OCI-M2 (cell line): ENCODE data around the gene IL9R.
"Not testable (repeated sequence)": the region's sequence is repeated elsewhere in the genome, so short reads cannot be mapped to it uniquely, and the experiment has no call there.

ENCODE experiments used
- DNase-seq: peaks from one replicate; lab custom pipeline; 2025; ENCODE audit not compliant: unreplicated experiment; lab: John Stamatoyannopoulos, UW

IL9R gene, protein sequence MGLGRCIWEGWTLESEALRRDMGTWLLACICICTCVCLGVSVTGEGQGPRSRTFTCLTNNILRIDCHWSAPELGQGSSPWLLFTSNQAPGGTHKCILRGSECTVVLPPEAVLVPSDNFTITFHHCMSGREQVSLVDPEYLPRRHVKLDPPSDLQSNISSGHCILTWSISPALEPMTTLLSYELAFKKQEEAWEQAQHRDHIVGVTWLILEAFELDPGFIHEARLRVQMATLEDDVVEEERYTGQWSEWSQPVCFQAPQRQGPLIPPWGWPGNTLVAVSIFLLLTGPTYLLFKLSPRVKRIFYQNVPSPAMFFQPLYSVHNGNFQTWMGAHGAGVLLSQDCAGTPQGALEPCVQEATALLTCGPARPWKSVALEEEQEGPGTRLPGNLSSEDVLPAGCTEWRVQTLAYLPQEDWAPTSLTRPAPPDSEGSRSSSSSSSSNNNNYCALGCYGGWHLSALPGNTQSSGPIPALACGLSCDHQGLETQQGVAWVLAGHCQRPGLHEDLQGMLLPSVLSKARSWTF

DNA sequence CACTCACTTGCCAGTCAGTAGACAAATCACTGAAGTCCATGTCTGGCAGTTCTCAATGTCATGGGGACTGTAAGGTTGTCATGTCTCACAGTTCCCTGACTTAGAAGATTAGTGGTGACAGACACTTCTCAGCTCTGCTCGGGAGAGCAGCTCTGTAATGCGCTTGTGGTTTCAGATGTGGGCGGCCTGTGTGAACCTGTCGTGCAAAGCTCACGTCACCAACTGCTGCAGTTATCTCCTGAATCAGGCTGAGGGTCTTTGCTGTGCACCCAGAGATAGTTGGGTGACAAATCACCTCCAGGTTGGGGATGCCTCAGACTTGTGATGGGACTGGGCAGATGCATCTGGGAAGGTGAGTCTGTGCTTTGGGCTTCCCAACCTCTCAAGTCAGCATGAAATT lies at the start of gene IL9R:
Gene IL9R (plus strand): TSS at position 261 of the 400 bp plus-strand sequence. CDS start 64 bp downstream, at position 325.
- DNase-seq = no peak

DNA sequence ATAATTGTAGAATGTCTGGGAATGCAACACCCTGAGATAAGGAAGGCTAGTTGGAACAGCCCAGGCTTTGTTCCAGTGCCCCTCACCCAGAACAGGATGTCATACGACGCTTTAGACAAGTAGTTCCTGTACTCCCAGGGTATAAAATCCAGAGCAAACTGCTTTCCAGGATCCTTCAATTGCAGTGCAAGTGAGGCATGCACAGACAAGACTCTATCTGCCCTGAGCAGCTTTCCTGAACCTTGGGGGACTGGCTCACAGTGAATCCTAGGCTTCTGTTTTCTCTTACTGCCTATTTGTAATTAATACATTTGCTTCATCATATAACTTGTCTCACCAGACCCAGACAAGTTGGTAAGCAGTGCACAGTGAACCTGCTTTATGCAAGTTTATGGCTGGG lies 48.4 kb upstream of the IL9R start:
- no peak for DNase-seq

DNA sequence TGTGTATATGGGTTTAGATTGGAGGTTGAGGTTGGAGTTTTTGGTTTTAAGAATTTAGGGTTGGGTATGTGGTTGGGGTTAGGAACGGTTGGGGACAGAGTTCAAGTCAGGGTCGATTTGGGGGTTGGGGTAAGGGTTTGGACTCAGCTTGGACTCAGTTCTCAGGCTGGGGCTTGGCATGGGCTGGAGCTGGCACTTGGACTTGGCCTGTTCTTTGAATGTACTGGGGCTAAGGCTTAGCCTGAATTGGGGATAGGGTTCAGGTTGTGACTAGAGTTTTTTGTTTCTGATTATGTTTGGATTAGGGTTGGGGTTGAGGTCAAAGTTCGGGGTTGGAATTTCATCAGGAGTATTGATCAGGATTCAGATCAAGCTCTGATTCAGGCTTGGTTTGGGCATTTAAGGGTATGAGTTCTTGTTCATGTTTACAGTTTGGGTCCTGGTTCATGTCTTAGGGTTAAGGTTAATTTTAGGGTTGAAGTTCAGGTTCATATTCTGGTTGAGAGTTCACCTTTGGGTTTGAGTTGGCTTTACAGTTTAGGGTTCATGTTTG lies 46.2 kb upstream of the IL9R start:
- DNase-seq = no peak

DNA sequence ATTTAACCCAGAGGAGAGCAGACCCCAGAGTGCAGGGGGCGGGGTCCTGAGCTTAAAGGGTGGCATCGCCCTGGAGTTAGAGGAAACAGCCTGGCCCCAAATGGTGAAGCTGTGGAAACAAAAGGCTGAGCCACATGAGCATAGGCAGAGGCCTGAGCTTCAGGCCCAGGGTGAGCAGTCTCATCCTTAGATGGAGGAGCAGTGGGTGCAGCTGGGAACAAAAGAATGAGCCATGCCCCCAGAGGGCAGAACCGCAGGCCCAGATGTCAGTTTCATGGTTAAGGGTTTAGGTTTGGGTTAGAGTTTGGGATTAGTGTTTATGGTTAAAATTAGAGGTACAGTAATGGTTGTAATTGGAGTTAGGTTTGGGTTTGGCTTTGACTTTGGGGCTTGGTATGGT lies 44.4 kb upstream of the IL9R start:
- DNase-seq = no peak

DNA sequence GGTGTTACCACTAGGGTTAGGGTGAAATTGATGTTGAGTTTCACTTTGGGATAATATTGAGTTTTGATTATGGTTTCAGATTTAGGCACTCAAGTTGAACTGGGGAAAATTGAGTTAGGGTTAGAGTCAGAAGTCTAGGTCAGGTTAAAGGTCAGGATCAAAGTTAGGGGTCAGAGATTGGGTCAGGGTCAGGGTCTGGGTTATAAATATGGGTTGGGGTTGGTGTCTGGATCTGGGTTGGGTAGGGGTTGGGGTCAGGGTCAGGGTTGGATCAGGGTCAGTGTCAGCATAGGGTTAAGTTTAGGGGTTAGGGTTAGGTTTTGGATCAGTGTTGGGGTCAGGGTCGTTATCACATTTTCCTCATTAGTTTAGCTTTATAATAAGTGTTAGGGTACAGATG lies 42.7 kb upstream of the IL9R start:
- DNase-seq = no peak

DNA sequence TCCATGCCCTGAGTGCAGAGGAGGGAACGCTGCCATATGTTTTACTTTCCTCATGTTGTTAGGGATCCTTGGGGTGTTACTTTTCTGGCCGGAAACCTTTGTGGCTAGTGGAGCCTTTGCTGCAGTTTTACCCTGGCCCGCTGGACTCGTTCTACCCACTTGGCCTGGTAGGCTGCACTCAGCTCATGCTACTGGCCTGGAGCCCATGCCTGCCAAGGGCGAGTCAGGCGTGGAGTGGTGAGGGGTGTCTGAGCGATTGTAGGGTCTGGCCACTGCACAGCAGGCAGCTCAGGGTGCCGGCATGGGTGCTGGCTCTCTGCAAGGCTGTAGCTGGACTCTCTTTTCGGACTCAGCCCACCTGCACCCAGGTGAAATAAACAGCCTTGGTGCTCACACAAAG lies 41.4 kb upstream of the IL9R start:
- no peak for DNase-seq

DNA sequence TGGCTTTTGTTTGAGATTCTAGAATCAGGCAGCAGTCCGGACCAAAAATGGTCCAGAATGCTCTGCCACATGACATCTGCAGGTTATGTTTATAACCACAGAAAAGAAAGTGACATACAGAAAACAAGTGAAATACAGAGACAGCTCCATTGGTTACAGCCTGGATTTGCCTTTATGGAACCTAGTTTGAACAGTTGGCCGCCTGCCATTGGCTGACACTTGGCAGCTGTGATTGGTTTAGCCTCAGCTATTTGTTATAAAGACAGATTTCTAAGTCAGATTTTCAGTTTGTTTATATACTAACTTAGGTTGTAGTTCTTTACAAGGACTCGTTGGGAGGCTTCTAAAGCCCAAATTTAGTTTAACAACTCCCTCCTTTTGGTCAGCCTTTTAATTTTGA lies 40.8 kb upstream of the IL9R start:
- no peak for DNase-seq

DNA sequence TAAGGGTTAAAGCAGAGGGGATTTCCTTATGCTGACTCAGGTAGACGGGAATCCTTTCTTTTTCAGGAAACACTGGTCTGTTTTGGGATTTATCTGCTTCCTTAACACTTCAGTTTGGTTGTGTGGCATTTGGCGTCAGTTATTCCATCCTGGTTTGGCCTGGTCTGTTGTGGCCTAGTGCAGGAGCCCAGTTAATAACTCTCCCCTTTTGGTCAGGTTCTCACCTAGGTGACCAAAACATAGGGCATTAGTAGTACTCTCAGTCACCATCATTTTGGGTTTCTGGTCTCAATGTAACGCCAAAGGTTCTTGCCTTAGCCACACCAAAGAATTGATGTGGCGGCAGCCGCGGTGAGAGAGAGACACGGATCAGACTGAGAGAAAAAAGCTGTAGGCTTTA lies 39.7 kb upstream of the IL9R start:
- DNase-seq = no peak

DNA sequence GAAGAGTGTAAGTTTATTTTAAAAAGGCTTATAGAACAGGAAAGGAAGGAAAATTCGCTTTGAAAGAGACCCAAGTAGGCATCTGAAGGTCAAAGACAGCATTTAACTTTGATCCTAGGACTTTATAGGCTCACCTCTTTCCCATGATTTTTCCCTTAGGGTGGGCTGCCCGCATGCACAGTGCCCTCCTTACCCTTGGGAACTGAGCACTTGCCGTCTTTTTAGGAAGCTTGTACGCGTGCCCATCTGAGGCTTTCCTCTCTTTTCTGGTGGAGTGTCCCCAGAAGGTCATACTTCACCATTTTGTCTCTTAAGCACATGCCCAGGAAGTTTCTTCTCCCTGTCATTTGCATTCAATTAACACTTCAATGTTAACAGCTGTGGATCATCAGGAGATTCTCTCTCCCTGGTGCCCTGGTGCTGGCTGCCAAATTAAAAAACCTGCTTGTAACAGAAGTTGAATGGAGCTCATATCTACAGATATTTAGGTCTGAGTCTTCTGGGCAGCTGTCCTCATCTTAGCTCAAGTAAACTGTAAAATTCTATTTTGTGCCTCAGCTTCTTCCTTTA lies 38.4 kb upstream of the IL9R start:
- DNase-seq = no peak

DNA sequence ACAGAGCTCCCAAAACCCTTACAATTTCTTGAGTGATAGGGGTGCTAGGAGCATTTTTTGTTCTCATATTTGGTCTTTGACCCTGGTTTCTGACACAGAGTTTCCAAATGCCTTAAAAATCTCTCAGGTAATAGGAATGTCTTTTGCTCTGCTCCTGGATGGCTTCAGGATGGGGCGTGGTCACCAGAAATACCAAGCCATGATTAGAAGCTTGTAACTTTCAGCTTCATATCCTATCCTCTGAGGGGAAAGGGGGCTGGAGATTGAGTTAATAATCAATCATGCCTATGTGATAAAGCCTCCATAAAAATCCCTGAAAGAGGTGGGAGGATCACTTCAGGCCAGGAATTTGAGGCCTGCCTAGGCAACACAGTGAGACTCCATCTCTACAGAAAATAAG lies 34.6 kb upstream of the IL9R start:
- no peak for DNase-seq

DNA sequence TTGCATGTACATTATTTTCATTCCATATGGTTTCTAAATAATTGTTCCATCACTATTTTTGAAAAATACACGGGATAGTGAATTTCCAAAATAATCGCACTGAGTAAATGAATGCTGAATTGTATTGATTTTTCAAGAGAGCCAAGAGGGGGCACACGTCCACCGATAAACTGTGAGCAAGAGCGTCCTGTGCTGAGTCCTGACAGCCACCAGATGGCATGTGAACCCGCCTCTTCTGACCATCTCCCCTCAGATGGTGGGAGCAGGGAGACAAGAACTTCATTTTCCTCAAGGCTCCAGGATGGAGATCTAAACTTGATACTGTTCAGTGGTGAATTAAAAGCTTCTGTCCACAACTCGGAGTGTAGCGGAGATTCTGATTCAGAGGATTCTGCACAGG lies 30.6 kb upstream of the IL9R start:
- no peak for DNase-seq

DNA sequence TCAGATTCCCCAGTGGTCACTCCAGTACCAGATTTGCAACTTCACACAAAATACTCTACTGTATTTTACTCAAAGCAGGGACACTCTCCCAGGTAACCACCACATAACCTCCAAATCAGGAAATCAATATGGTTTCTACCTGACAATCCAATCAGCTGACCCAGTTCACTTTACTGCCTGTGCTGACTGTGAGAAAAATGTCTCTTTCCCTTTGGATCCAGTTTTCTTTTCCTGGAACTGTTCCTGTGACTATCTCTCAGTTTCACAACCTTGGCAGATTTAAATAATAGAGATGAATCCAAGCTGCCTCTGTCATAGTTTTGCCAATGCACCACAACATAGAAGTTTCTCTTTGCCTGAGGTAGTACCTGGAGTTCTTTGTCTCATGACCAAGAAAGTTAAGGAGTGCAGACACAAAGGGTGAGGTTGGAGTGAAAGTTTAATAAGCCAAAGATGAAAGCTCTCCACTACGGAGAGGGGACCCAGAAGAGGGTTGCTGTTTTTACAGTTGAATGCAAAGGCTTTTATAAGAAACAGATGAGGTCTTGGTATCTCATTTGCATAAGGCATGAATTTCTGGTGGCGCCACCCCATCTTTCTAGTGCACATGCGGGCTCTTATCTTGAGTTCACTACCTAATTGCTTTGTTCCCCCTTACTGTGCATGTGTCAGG lies 29.7 kb upstream of the IL9R start:
- DNase-seq = no peak

DNA sequence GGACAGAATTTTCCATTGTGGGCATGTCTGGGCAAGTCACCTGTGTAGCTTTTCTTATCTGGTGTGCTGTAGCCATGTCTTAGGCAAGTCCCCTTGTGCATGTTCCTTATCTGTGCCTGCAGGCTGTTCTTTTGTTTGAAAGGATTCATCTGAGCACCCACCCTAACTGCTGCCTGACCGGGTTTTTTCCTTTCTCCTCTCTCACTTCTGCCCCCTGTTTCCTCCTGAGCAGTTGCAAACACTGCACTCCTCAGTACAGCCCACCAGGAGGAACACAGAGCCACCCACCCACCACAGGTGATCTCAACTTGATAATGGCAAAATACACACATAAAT lies 29.2 kb upstream of the IL9R start:
- no peak for DNase-seq

DNA sequence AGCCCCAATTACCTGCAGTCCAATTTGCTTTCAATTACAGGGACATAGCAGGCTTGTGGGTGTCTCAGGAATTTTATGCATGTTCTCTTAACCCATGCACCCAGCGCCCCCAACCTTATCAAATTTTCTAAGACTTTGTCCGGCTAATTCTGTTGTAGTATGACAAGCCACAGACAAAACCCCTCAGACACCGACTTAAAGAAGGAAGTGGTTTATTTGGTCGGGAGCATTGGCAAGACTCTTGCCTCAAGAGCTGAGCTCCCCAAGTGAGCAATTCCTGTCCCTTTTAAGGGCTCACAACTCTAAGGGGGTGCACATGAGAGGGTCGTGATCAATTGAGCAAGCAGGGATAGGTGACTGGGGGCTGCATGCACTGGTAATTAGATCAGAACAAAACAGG lies 28.7 kb upstream of the IL9R start:
- no peak for DNase-seq

DNA sequence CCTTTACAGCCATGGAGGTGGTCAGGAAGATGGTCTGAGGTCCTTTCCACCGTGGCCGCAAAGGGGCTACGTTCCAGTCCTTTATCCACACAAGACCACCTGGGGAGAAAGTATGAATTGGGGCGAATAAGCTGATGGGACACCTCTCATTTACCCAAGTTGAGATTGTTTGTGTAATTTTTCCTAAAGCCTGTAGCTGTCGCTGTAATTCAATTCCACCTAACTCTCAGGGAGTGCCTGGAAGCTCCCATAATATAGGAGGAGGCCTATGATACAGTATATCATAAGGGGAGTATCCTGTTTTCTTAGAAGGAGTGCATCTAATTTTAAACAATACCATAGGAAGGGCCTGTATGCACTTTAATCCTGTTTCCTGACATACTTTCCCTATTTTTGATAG lies 25.8 kb upstream of the IL9R start:
- DNase-seq = not testable (repeated sequence)

DNA sequence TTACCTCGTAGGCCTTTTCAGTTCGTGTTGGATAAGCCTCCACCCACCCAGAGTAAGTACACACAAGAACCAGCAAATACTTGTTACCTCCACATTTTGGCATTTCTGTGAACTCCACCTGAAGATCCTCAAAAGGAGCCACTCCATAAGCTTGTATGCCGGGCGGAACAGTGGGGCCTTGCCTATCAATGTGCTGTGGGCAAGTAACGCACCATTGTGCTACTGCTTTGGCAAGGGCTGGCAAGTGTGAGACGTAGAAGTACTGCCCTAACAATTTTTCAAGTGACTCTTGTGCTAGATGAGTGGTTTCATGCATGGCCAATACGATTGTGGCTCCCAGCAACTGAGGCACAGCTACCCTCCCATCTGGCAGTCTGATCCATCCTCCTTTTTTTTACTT lies 25.3 kb upstream of the IL9R start:
- DNase-seq = not testable (repeated sequence)

DNA sequence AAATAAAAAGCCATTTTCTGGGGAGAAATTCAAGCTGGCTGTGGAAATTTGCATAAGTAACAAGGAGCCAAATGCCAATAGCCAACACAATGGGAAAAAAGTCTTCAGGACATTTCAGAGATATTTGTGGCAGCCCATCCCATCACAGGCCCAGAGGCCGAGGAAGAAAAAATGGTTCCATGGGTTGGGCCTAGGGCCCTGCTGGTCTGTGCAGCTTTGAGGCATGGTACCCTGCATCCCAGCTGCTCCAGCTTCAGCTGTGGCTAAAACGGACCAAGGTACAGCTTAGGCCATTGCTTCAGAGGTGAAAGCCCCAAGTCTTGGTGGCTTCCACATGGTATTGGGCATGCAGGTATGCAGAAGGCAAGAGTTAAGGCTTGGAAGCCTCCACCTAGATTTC lies 14.2 kb upstream of the IL9R start:
- DNase-seq = no peak

DNA sequence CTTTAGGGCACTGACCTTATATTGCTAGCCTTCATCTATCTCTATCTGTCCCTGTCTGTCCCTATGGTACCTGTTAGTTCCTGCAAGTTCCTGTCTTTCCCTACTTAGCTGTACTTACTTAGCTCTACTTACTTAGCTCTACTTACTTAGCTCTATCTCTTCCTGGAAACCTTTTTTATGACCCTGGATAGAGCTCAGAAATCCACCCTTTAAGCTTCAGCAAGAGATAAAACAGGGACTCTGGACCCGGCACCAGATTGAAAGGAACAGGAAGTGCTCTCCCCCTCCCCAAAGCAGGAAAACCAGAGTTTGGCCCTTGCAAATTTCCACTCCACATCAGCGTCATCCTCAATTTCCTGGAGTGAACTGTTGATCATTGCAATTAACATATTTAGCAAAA lies 12.3 kb upstream of the IL9R start:
- DNase-seq = no peak

DNA sequence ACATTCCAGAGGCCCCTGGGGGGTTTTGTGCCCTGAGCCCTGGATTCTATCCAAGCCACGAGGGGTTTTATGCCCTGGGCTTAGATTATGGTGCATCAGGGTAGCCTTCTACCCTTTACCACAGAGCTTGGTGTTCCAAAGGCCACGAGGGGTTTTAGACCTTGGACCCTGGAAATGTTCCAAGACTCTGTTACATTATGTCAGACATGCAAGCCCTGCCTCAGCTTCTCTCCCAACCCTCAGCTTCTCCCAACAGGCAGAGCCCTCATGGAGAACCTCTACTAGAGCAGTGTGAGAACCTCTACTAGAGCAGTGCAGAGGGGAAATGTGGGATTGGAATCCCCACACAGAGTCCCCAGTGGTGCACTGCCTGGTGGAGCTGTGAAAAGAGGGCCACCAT lies 10.5 kb upstream of the IL9R start:
- DNase-seq = not testable (repeated sequence)

DNA sequence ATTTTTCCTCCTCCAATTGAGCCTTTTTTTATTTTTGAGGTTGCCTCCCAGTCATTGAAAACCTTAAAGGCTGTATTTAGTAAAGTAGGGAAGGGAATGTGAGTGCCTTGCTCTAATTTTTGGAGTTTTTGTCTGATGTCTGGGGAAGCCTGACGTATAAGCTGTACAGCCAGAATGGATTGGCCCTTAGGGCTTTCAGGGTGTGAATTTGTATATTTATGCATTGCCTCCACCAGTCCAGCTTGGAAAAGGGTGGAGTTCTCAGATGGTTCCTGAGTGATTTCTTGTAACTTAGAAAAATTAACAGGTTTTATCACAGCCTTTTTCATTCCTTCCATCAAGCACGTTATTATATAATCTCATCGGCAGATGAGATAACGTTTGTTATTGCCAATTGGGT lies 8.6 kb upstream of the IL9R start:
- no peak for DNase-seq

DNA sequence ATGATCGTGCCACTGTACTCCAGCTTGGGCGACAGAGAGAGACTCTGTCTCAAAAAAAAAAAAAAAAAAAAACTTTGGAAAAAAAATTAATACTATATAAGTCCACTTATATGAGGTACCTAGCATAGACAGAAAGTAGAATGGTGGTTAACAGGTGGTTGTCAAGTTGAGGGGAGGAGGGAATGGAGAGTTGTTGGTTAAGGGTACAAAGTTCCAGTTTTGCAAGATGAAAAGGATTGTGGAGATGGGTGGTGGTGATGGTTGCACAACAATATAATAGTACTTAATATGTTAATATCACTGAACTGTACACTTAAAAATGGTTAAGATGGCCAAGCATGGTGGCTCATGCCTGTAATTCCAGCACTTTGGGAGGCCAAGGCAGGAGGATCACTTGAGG lies 4.1 kb upstream of the IL9R start:
- no peak for DNase-seq

DNA sequence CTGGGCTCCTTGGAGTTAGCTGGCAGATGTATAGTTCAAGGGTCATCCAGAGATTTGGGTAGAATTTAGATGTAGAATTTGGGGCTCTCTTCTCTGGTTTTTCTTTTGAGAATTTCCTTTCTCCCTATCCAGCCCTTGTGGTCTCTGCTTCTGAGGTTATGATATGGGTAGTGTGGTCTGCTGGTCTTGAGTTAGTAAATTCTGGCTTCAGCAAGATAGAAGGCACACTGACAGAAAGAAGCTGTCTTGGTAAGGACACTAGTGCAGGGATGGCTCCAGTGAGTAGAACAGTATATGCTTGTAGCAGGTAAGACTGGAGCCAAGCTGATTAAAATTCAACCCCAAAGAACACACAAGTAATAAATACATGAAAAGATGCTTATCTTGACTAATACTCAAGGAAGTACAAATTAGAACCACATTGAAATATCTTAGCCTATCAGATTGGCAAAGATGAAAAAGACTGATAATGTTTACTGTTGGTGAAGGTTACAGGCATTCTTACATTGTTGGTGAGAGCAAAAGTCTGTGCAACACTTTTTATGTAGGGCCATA lies 2.1 kb upstream of the IL9R start:
- DNase-seq = no peak
